ENCODE results near the gene NSRP1. TPM values are rescaled to one million over a fixed set of nuclear protein-coding genes. Genes with fewer than 3 reads are reported as not detected.

Gene NSRP1
- total RNA-seq, 2 experiments from 2014 or later, result 23.8 to 25.2 TPM

GRCh38 chr17:30124273-30124796 lies 7.7 kb downstream of the NSRP1 start:
- H3K9me3 ChIP-seq (ENCODE audit: control insufficient read depth in 1 of 2, insufficient read depth in 1 of 2, low read length in 2 of 2), result no peaks in the 10 kb centered on the region
- TF ChIP-seq CTCF (IDR thresholded peaks at IDR 0.05), result no peak
- peak overlapping the region; percentile 27 for H3K27ac Mint-ChIP-seq
- CTCF ChIA-PET, result interaction anchor here (0.7 to 2.8 kb wide), 8 partner anchors 15 to 216 kb away, joined by 3 to 24 read pairs (median 4); no protein-coding TSS in a partner anchor
- H3K4me1 ChIP-seq (ENCODE audit: insufficient read depth, low read length), result peaks cover 10% of the 10 kb centered on the region
- intact Hi-C loops (cut with DNase I, micrococcal nuclease), result loop anchor here (5.0 to 10.0 kb wide), 2 partner anchors 168 to 700 kb away; partner anchors contain the start of genes BLMH (in 1 of the 2) and CRLF3 (in 1 of the 2)
- no peaks in the 10 kb centered on the region for H3K27me3 ChIP-seq (ENCODE audit: control insufficient read depth in 1 of 2, insufficient read depth in 2 of 2, low read length in 2 of 2)
- ATAC-seq (ENCODE audit: poor library complexity) (no peak), DNase-seq (no peak)
- H3K9me3 Mint-ChIP-seq, result no peaks in the 10 kb centered on the region
- H3K27ac ChIP-seq (ENCODE audit: low read depth in 1 of 2, low read length in 2 of 2), result no peak overlapping the region
- H3K4me3 ChIP-seq (ENCODE audit: low read length), result no peak overlapping the region
- POLR2A ChIA-PET, result interaction anchor here (0.7 to 1.9 kb wide), 4 partner anchors 20 to 254 kb away, joined by 3 to 5 read pairs (median 4); partner anchors contain the start of gene CPD
- peaks cover 51% of the 10 kb centered on the region for H3K36me3 Mint-ChIP-seq (ENCODE audit: low read depth)
- H3K4me3 Mint-ChIP-seq, result no peak overlapping the region
- H3K36me3 ChIP-seq (ENCODE audit: insufficient read depth, low read length), result peaks cover 30% of the 10 kb centered on the region
- H3K4me1 Mint-ChIP-seq (ENCODE audit: low read depth), result peaks cover 42% of the 10 kb centered on the region
- no peaks in the 10 kb centered on the region for H3K27me3 Mint-ChIP-seq

GRCh38 chr17:30130121-30130520 lies 13.5 kb downstream of the NSRP1 start:
- Histone ChIP-seq H3K36me3 (ENCODE audit: insufficient read depth, low read length) (peaks cover 28% of the 10 kb centered on the region), H3K4me1 (ENCODE audit: insufficient read depth, low read length) (peaks cover 4% of the 10 kb centered on the region), H3K4me3 (ENCODE audit: low read length) (no peak overlapping the region), H3K9me3 (ENCODE audit: control insufficient read depth in 1 of 2, insufficient read depth in 1 of 2, low read length in 2 of 2) (no peaks in the 10 kb centered on the region), H3K27ac (ENCODE audit: low read depth in 1 of 2, low read length in 2 of 2) (no peak overlapping the region), H3K27me3 (ENCODE audit: control insufficient read depth in 1 of 2, insufficient read depth in 2 of 2, low read length in 2 of 2) (no peaks in the 10 kb centered on the region)
- Mint-ChIP-seq H3K27ac (no peak overlapping the region), H3K27me3 (no peaks in the 10 kb centered on the region), H3K4me1 (ENCODE audit: low read depth) (peaks cover 43% of the 10 kb centered on the region), H3K9me3 (no peaks in the 10 kb centered on the region), H3K36me3 (ENCODE audit: low read depth) (peaks cover 65% of the 10 kb centered on the region), H3K4me3 (no peak overlapping the region)
- intact Hi-C loops (cut with DNase I, micrococcal nuclease), result no loop called here
- DNase-seq, result no peak
- TF ChIP-seq CTCF (IDR thresholded peaks at IDR 0.05), result no peak
- no peak for ATAC-seq (ENCODE audit: poor library complexity)
- ChIA-PET POLR2A (no interaction called here), CTCF (no interaction called here)

- H3K9me3 Mint-ChIP-seq, result no peaks in the 10 kb centered on the region
- DNase-seq, result no peak
- Histone ChIP-seq H3K9me3 (ENCODE audit: control insufficient read depth in 1 of 2, insufficient read depth in 1 of 2, low read length in 2 of 2) (no peaks in the 10 kb centered on the region), H3K36me3 (ENCODE audit: insufficient read depth, low read length) (peaks cover 24% of the 10 kb centered on the region), H3K27me3 (ENCODE audit: control insufficient read depth in 1 of 2, insufficient read depth in 2 of 2, low read length in 2 of 2) (no peaks in the 10 kb centered on the region), H3K4me3 (ENCODE audit: low read length) (no peak overlapping the region), H3K27ac (ENCODE audit: low read depth in 1 of 2, low read length in 2 of 2) (no peak overlapping the region), H3K4me1 (ENCODE audit: insufficient read depth, low read length) (no peaks in the 10 kb centered on the region)
- POLR2A ChIA-PET, result no interaction called here
- no peak overlapping the region for H3K4me3 Mint-ChIP-seq
- intact Hi-C loops (cut with DNase I, micrococcal nuclease), result no loop called here
- no peaks in the 10 kb centered on the region for H3K27me3 Mint-ChIP-seq
- CTCF ChIA-PET, result interaction anchor here (1.3 to 1.5 kb wide), 2 partner anchors 28 to 201 kb away, joined by 4 to 7 read pairs; no protein-coding TSS in a partner anchor
- peaks cover 45% of the 10 kb centered on the region for H3K4me1 Mint-ChIP-seq (ENCODE audit: low read depth)
- TF ChIP-seq CTCF (IDR thresholded peaks at IDR 0.05), result no peak
- ATAC-seq (ENCODE audit: poor library complexity), result no peak
- H3K27ac Mint-ChIP-seq, result no peak overlapping the region
- peaks cover 63% of the 10 kb centered on the region for H3K36me3 Mint-ChIP-seq (ENCODE audit: low read depth)
Measured at GRCh38 chr17:30132615-30133014, 16.0 kb downstream of the NSRP1 start.

Measured in CD4-positive, alpha-beta T cell (primary cell).